Hepatocyte (in vitro differentiated cells): Measurements from ENCODE around the gene EFNA4.

Experiments used
- CTCF ChIP-seq: fragments of 200-600 bp; sonication (generic); IDR thresholded peaks from 2 replicates; pipeline ENCODE4 v1.5.1; 2016; ENCODE audit warnings: antibody characterized with exemption, mild to moderate bottlenecking; ENCODE audit not compliant: poor library complexity
- EZH2 ChIP-seq: fragments of 200-600 bp; sonication (generic); IDR thresholded peaks from 2 replicates; pipeline ENCODE4 v1.6.1; 2016; ENCODE audit warnings: antibody characterized with exemption, mild to moderate bottlenecking, borderline replicate concordance

GRCh38 chr1:155023627-155024026 lies 39.9 kb upstream of the EFNA4 start:
- TF ChIP-seq CTCF (no peak), EZH2 (no peak)
